HepG2 (cell line): ENCODE measurements around the gene ASTN1. TPM values are rescaled to one million over a fixed set of nuclear protein-coding genes. Genes with fewer than 3 reads are reported as not detected.

Experiments
- ATAC-seq: fragments of 200-7000 bp; cut with Tn5 transposase; 3 replicates; pipeline ENCODE4 v1.9.1; 2020; ENCODE audit warnings: mild to moderate bottlenecking, moderate library complexity
- BruUV-seq: library from RNA; stranded (reverse); fragments of 400-500 nt; replicated peaks from 2 replicates; lab custom pipeline; 2021; lab: Mats Ljungman, UMichigan
- CTCF ChIA-PET: fragments of 300-600 bp; formaldehyde crosslinking; extraction: SDS; loops from one replicate; lab custom pipeline; 2021; ENCODE audit warnings: low total read pairs, inconsistent platforms, low intra/inter-chr PET ratio; lab: Yijun Ruan, JAX
- POLR2A ChIA-PET: fragments of 350-600 bp; sonication (Branson Sonifier 250); formaldehyde crosslinking; loops from one replicate; lab custom pipeline; 2020; ENCODE audit warnings: antibody characterized with exemption, inconsistent platforms; lab: Yijun Ruan, JAX
- DNase-seq: peaks from one replicate; pipeline ENCODE4 v3.0.0-alpha.2; 2015; ENCODE audit warnings: low spot score
- FAIRE-seq: peaks from 3 replicates; lab custom pipeline; 2011; peaks lifted over from hg19 to GRCh38; lab: Jason Lieb, UNC
- H2AFZ ChIP-seq: one replicate; pipeline ENCODE4 v1.6.1; 2011; ENCODE audit warnings: low read length, inconsistent platforms
- H3K27ac ChIP-seq: fragments of 300-600 bp; 3 replicates; pipeline ENCODE4 v1.8.0; 2011; ENCODE audit warnings: mixed run types, mild to moderate bottlenecking, mixed read lengths, low read length, inconsistent platforms; ENCODE audit not compliant: insufficient read depth; ENCODE audit errors: extremely low read length
- H3K27me3 ChIP-seq, 2 experiments: fragments of 200-600 bp in 1 of 2; 2 replicates in 1 of 2; 3 replicates in 1 of 2; pipeline versions ENCODE4 v1.6.0 to v1.8.0; 2011; ENCODE audit warnings: low read length in 2 of 2, mild to moderate bottlenecking in 2 of 2, moderate library complexity in 2 of 2, inconsistent platforms in 1 of 2; ENCODE audit not compliant: insufficient read depth in 2 of 2, control insufficient read depth in 1 of 2
- H3K36me3 ChIP-seq, 2 experiments: fragments of 200-600 bp in 1 of 2; replicated peaks in 1 of 2; 2 replicates in 1 of 2; 3 replicates in 1 of 2; pipeline versions ENCODE4 v1.5.1 to v1.8.0; 2011; ENCODE audit warnings: low read length in 2 of 2, inconsistent platforms in 1 of 2; ENCODE audit not compliant: insufficient read depth in 2 of 2, control insufficient read depth in 1 of 2
- H3K4me1 ChIP-seq: 2 replicates; pipeline ENCODE4 v1.5.1; 2012; ENCODE audit warnings: low read length, inconsistent platforms; ENCODE audit not compliant: insufficient read depth
- H3K4me2 ChIP-seq: 2 replicates; pipeline ENCODE4 v1.6.0; 2011; ENCODE audit warnings: low read depth, low read length, inconsistent platforms
- H3K4me3 ChIP-seq, 3 experiments: fragments of 200-600 bp in 1 of 3; sonication (generic), shearing (Covaris generic) in 1 of 3; replicated peaks in 1 of 3; 2 replicates each; pipeline ENCODE4 v1.5.1; 2011 to 2016; ENCODE audit warnings: low read length in 3 of 3, inconsistent platforms in 2 of 3, low read depth in 2 of 3, mild to moderate bottlenecking in 2 of 3, control low read depth in 1 of 3, mixed read lengths in 1 of 3; ENCODE audit not compliant: insufficient read depth in 1 of 3
- H3K79me2 ChIP-seq: one replicate; pipeline ENCODE4 v1.6.1; 2011; ENCODE audit warnings: low read length, inconsistent platforms; ENCODE audit not compliant: insufficient read depth
- H3K9ac ChIP-seq: 2 replicates; pipeline ENCODE4 v1.6.0; 2011; ENCODE audit warnings: mild to moderate bottlenecking, low read depth, low read length, inconsistent platforms; ENCODE audit not compliant: insufficient read depth
- H3K9me3 ChIP-seq: 2 replicates; pipeline ENCODE4 v1.5.1; 2012; ENCODE audit warnings: mild to moderate bottlenecking, low read length
- H4K20me1 ChIP-seq: 2 replicates; pipeline ENCODE4 v1.6.0; 2011; ENCODE audit warnings: inconsistent platforms, mild to moderate bottlenecking, low read length, moderate library complexity; ENCODE audit not compliant: insufficient read depth
- ETV6 ChIP-seq: sonication (generic); formaldehyde crosslinking; conservative IDR thresholded peaks from 2 replicates; pipeline ENCODE4 v1.4.0; 2020; ENCODE audit warnings: missing genetic modification reagents
- NR1H2 ChIP-seq: sonication (generic); formaldehyde crosslinking; IDR thresholded peaks from 2 replicates; pipeline ENCODE4 v1.8.1; 2022; ENCODE audit warnings: low read depth, missing genetic modification reagents, borderline replicate concordance
- PPARG ChIP-seq: conservative IDR thresholded peaks from 2 replicates; pipeline ENCODE4 v1.6.1; 2016; ENCODE audit warnings: missing biosample characterization, missing genetic modification reagents
- RBFOX2 ChIP-seq: fragments of 200-400 bp; formaldehyde crosslinking; IDR thresholded peaks from 2 replicates; pipeline ENCODE4 v1.6.1; 2017; ENCODE audit warnings: low read depth, mild to moderate bottlenecking, low read length
- SALL1 ChIP-seq: sonication (generic); formaldehyde crosslinking; IDR thresholded peaks from 2 replicates; pipeline ENCODE4 v1.8.0; 2022; ENCODE audit warnings: mild to moderate bottlenecking, missing genetic modification reagents
- SIX1 ChIP-seq: sonication (generic); formaldehyde crosslinking; IDR thresholded peaks from 2 replicates; pipeline ENCODE4 v1.4.0; 2020; ENCODE audit warnings: missing genetic modification reagents, borderline replicate concordance
- ZNF256 ChIP-seq: sonication (generic); formaldehyde crosslinking; conservative IDR thresholded peaks from 2 replicates; pipeline ENCODE4 v1.4.0; 2020; ENCODE audit warnings: missing genetic modification reagents
- ZNF296 ChIP-seq: sonication (generic); formaldehyde crosslinking; conservative IDR thresholded peaks from 2 replicates; pipeline ENCODE4 v1.5.0; 2020; ENCODE audit warnings: mild to moderate bottlenecking, missing genetic modification reagents
- ZNF431 ChIP-seq: sonication (generic); formaldehyde crosslinking; IDR thresholded peaks from 2 replicates; pipeline ENCODE4 v1.9.0; 2022; ENCODE audit warnings: missing genetic modification reagents, low read depth, mild to moderate bottlenecking, borderline replicate concordance
- ZNF563 ChIP-seq: sonication (generic); formaldehyde crosslinking; IDR thresholded peaks from 2 replicates; pipeline ENCODE4 v1.8.0; 2022; ENCODE audit warnings: mild to moderate bottlenecking, moderate library complexity, missing genetic modification reagents
- ZSCAN21 ChIP-seq: sonication (generic); formaldehyde crosslinking; IDR thresholded peaks from 2 replicates; pipeline ENCODE4 v1.8.0; 2022; ENCODE audit warnings: mild to moderate bottlenecking, missing genetic modification reagents, moderate library complexity, borderline replicate concordance
- WGBS: methylation state at CpG from one replicate; pipeline ENCODE4 v1.1.6; 2017; ENCODE audit warnings: low lambda C conversion rate; 5-methylcytosine and 5-hydroxymethylcytosine counted together
- in situ Hi-C: cut with HindIII; loops from 2 replicates; pipeline ENCODE4 v1.10.0; 2017; ENCODE audit warnings: low pct_unique_long_range_greater_than_20kb; ENCODE audit not compliant: extremely low pct_ligation_motif_present
- intact Hi-C: fragments of 100-400 bp; cut with micrococcal nuclease; formaldehyde crosslinking; loops from one replicate; pipeline ENCODE4 v1.10.0; 2022; ENCODE audit not compliant: unreplicated experiment
- polyA plus RNA-seq, 8 experiments: library from polyadenylated mRNA; depleted of rRNA in 3 of 8; stranded (reverse) in 7 of 8; unstranded in 1 of 8; fragments of >200 nt; fragmentation: Illumina TruSeq in 4 of 8; extraction: Trizol in 4 of 8; gene quantifications; 2 replicates each; pipeline versions ENCODE4 v1.2.1 to v1.2.3, GENCODE V29; 2011 to 2016; ENCODE audit warnings: low read depth in 4 of 8, missing spikeins in 1 of 8, mixed read lengths in 1 of 8; ENCODE audit not compliant: insufficient read depth in 1 of 8
- total RNA-seq, 5 experiments: library from RNA; depleted of rRNA; stranded (reverse); fragments of >200 nt; fragmentation: Illumina TruSeq; extraction: Trizol; gene quantifications; 2 replicates each; pipeline ENCODE4 v1.2.3, GENCODE V29; 2016; ENCODE audit warnings: low read depth in 1 of 5
- TF ChIP-seq, protein P1 (sequence below): sonication (generic); formaldehyde crosslinking; IDR thresholded peaks from 2 replicates; pipeline ENCODE4 v1.9.0; 2021; ENCODE audit warnings: missing genetic modification reagents, mild to moderate bottlenecking, borderline replicate concordance
- TF ChIP-seq, protein P2 (sequence below): sonication (generic); formaldehyde crosslinking; IDR thresholded peaks from 2 replicates; pipeline ENCODE4 v1.4.0; 2020; ENCODE audit warnings: mild to moderate bottlenecking, missing genetic modification reagents, borderline replicate concordance
- TF ChIP-seq, protein P3 (sequence below): sonication (generic); formaldehyde crosslinking; IDR thresholded peaks from 2 replicates; pipeline ENCODE4 v1.8.0; 2022; ENCODE audit warnings: mild to moderate bottlenecking, missing genetic modification reagents, moderate library complexity
- TF ChIP-seq, protein P4 (sequence below): sonication (generic); formaldehyde crosslinking; IDR thresholded peaks from 2 replicates; pipeline ENCODE4 v1.5.1; 2020; ENCODE audit warnings: missing genetic modification reagents, mild to moderate bottlenecking, borderline replicate concordance
- TF ChIP-seq, protein P5 (sequence below): sonication (generic); formaldehyde crosslinking; IDR thresholded peaks from 2 replicates; pipeline ENCODE4 v1.4.0; 2020; ENCODE audit warnings: missing genetic modification reagents, mild to moderate bottlenecking, borderline replicate concordance
- TF ChIP-seq, protein P6 (sequence below): sonication (generic); formaldehyde crosslinking; conservative IDR thresholded peaks from 2 replicates; pipeline ENCODE4 v1.4.0; 2020; ENCODE audit warnings: missing genetic modification reagents

The ASTN1 gene
- total and polyA plus RNA-seq, 2 of the 13 experiments (the other 11 are each of a cell fraction or from before 2014, with no cell fraction given), result not detected

DNA sequence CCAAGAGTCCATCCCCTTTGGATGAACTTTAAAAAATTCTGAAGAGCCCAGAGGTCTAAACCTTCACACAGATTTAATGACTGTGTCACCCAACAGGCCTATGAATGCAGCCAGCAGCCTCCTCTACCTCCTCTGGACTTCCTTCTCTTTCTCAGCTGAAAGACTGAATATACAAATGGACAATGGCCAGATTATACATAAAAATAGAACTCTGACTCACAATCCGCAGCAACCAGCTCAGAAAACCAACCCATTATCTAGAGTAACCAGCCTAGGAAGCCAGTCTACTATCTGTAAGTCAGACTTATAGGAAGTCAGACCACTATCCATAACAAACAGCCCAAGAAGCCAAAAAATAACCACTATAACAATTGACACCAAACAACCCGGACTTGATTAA is 224.5 kb downstream of the ASTN1 start:
- H3K4me3 ChIP-seq, result no peak overlapping the region
- DNase-seq (no peak), ATAC-seq (no peak), FAIRE-seq (no peak)
- H4K20me1 ChIP-seq, result no peaks in the 10 kb centered on the region
- intact Hi-C loops (no loop called here), in situ Hi-C loops (no loop called here)
- BruUV-seq, result no TSS peak
- H3K79me2 ChIP-seq, result no peaks in the 10 kb centered on the region
- no peaks in the 10 kb centered on the region for H3K9me3 ChIP-seq
- H2AFZ ChIP-seq, result no peak overlapping the region
- TF ChIP-seq ZNF431, result no peak
- TF ChIP-seq, protein P1, sequence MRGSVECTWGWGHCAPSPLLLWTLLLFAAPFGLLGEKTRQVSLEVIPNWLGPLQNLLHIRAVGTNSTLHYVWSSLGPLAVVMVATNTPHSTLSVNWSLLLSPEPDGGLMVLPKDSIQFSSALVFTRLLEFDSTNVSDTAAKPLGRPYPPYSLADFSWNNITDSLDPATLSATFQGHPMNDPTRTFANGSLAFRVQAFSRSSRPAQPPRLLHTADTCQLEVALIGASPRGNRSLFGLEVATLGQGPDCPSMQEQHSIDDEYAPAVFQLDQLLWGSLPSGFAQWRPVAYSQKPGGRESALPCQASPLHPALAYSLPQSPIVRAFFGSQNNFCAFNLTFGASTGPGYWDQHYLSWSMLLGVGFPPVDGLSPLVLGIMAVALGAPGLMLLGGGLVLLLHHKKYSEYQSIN (CRISPR knock-in tag), result no peak
- no peak for TF ChIP-seq SALL1 (CRISPR knock-in tag)
- TF ChIP-seq, protein P2, sequence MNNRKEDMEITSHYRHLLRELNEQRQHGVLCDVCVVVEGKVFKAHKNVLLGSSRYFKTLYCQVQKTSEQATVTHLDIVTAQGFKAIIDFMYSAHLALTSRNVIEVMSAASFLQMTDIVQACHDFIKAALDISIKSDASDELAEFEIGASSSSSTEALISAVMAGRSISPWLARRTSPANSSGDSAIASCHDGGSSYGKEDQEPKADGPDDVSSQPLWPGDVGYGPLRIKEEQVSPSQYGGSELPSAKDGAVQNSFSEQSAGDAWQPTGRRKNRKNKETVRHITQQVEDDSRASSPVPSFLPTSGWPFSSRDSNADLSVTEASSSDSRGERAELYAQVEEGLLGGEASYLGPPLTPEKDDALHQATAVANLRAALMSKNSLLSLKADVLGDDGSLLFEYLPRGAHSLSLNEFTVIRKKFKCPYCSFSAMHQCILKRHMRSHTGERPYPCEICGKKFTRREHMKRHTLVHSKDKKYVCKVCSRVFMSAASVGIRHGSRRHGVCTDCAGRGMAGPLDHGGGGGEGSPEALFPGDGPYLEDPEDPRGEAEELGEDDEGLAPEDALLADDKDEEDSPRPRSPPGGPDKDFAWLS (CRISPR knock-in tag), result no peak
- TF ChIP-seq, protein P3, sequence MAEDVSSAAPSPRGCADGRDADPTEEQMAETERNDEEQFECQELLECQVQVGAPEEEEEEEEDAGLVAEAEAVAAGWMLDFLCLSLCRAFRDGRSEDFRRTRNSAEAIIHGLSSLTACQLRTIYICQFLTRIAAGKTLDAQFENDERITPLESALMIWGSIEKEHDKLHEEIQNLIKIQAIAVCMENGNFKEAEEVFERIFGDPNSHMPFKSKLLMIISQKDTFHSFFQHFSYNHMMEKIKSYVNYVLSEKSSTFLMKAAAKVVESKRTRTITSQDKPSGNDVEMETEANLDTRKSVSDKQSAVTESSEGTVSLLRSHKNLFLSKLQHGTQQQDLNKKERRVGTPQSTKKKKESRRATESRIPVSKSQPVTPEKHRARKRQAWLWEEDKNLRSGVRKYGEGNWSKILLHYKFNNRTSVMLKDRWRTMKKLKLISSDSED, result no peak
- no peak for TF ChIP-seq SIX1 (CRISPR knock-in tag)
- no peak for TF ChIP-seq ZNF563 (CRISPR knock-in tag)
- no peak for TF ChIP-seq ETV6 (CRISPR knock-in tag)
- TF ChIP-seq NR1H2 (CRISPR knock-in tag), result no peak
- TF ChIP-seq, protein P4, sequence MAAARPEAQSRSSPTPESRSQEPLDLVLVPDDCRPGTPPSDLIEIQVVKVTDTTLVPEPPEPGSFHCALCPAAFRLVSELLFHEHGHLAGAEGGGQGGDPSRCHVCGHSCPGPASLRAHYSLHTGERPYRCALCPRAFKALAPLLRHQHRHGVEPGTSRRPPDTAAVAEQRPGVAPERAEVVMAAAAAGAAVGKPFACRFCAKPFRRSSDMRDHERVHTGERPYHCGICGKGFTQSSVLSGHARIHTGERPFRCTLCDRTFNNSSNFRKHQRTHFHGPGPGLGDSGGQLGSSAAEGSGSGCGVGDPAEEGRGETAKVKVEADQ (CRISPR knock-in tag), result no peak
- TF ChIP-seq RBFOX2, result no peak
- TF ChIP-seq, protein P5, sequence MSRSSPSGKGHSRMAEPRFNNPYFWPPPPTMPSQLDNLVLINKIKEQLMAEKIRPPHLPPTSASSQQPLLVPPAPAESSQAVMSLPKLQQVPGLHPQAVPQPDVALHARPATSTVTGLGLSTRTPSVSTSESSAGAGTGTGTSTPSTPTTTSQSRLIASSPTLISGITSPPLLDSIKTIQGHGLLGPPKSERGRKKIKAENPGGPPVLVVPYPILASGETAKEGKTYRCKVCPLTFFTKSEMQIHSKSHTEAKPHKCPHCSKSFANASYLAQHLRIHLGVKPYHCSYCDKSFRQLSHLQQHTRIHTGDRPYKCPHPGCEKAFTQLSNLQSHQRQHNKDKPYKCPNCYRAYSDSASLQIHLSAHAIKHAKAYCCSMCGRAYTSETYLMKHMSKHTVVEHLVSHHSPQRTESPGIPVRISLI, result no peak
- TF ChIP-seq, protein P6, sequence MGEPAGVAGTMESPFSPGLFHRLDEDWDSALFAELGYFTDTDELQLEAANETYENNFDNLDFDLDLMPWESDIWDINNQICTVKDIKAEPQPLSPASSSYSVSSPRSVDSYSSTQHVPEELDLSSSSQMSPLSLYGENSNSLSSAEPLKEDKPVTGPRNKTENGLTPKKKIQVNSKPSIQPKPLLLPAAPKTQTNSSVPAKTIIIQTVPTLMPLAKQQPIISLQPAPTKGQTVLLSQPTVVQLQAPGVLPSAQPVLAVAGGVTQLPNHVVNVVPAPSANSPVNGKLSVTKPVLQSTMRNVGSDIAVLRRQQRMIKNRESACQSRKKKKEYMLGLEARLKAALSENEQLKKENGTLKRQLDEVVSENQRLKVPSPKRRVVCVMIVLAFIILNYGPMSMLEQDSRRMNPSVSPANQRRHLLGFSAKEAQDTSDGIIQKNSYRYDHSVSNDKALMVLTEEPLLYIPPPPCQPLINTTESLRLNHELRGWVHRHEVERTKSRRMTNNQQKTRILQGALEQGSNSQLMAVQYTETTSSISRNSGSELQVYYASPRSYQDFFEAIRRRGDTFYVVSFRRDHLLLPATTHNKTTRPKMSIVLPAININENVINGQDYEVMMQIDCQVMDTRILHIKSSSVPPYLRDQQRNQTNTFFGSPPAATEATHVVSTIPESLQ, result no peak
- no peak for TF ChIP-seq PPARG
- no peak for TF ChIP-seq ZNF256
- no peak for TF ChIP-seq ZNF296 (CRISPR knock-in tag)
- no peak for TF ChIP-seq ZSCAN21 (CRISPR knock-in tag)
- CTCF ChIA-PET, result no interaction called here
- POLR2A ChIA-PET, result no interaction called here
- H3K9ac ChIP-seq, result no peak overlapping the region
- H3K27me3 ChIP-seq, result no peaks in the 10 kb centered on the region
- no peak overlapping the region for H3K4me2 ChIP-seq
- H3K36me3 ChIP-seq, result no peaks in the 10 kb centered on the region
- H3K27ac ChIP-seq, result no peak overlapping the region
- WGBS, result 0% methylated on average over 2 of the region's 2 CpGs
- no peaks in the 10 kb centered on the region for H3K4me1 ChIP-seq
